C4-2B (cell line): ENCODE data around the gene C1orf94.

Experiments
- ZFX ChIP-seq: fragments of 450-650 bp; IDR thresholded peaks from 2 replicates; pipeline ENCODE4 v1.6.1; 2017
- TF ChIP-seq, protein P1 (sequence below): fragments of 450-650 bp; conservative IDR thresholded peaks from 2 replicates; pipeline ENCODE4 v1.5.1; 2017; ENCODE audit warnings: mild to moderate bottlenecking

DNA sequence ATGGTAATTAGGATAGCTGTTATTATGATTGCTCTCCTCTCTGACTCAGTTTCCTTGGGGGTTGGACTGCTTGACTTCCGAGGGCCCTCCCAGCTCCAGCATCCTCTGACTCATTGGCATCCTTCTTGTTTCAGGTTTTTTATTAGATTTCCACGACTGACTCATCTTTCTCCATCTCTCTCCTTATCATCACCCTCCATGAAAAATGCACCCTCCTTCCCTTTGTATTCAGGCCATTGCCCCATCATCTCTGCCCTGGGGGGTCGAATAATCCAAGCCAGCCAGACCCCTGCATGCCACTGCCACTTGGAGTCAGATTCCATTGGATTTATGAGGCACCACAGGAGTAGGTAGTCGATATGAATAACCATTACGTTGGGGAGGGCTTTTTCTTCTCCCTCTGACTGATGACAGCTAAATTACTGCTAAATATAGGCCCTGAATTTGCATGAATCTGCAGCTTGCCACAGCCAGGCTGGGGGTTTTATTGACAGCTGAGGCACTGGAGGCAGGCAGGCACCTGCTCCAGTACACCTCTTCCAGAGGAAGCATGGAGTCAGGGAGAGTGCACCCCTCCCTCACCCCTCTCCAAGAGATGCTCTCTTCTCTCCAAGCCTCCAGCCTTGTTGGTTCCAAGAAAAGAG lies 91.7 kb downstream of the C1orf94 start:
- TF ChIP-seq, protein P1, sequence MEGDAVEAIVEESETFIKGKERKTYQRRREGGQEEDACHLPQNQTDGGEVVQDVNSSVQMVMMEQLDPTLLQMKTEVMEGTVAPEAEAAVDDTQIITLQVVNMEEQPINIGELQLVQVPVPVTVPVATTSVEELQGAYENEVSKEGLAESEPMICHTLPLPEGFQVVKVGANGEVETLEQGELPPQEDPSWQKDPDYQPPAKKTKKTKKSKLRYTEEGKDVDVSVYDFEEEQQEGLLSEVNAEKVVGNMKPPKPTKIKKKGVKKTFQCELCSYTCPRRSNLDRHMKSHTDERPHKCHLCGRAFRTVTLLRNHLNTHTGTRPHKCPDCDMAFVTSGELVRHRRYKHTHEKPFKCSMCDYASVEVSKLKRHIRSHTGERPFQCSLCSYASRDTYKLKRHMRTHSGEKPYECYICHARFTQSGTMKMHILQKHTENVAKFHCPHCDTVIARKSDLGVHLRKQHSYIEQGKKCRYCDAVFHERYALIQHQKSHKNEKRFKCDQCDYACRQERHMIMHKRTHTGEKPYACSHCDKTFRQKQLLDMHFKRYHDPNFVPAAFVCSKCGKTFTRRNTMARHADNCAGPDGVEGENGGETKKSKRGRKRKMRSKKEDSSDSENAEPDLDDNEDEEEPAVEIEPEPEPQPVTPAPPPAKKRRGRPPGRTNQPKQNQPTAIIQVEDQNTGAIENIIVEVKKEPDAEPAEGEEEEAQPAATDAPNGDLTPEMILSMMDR = no peak
- no peak for TF ChIP-seq ZFX
